Lung (tissue), 12 donors: ENCODE measurements around the gene PPP2R5C. TPM values are rescaled to one million over a fixed set of nuclear protein-coding genes. Genes with fewer than 3 reads are reported as not detected.
A peak's percentile ranks its signal among the peaks of the same experiment; 100 is the strongest.

ENCODE experiments used
- ATAC-seq: fragments of 200-7000 bp; cut with Tn5 transposase; one replicate; pipeline ENCODE4 v1.9.1; 2020; ENCODE audit warnings: moderate number of reproducible peaks; ENCODE audit not compliant: insufficient read depth, low FRiP score
- DNase-seq, 3 donors: peaks; one replicate each; pipeline ENCODE4 v3.0.0-alpha.2; 2013 to 2017
- H3K27ac ChIP-seq, 2 donors: one replicate each; pipeline ENCODE4 v1.5.1; 2013; ENCODE audit warnings: mild to moderate bottlenecking in 2 of 2, moderate library complexity in 2 of 2, control low read depth in 1 of 2, inconsistent platforms in 1 of 2, low read depth in 1 of 2, low read length in 1 of 2
- H3K27me3 ChIP-seq, 3 donors: one replicate each; pipeline ENCODE4 v1.5.1; 2013; ENCODE audit warnings: low read length in 2 of 3; ENCODE audit not compliant: control insufficient read depth in 3 of 3, insufficient read depth in 3 of 3
- H3K36me3 ChIP-seq, 4 donors: one replicate each; pipeline ENCODE4 v1.5.1; 2013; ENCODE audit warnings: low read length in 4 of 4, mild to moderate bottlenecking in 1 of 4, moderate library complexity in 1 of 4; ENCODE audit not compliant: control insufficient read depth in 4 of 4, insufficient read depth in 4 of 4
- H3K4me1 ChIP-seq, 5 donors: one replicate each; pipeline ENCODE4 v1.5.1; 2013; ENCODE audit warnings: low read length in 5 of 5, mild to moderate bottlenecking in 2 of 5, moderate library complexity in 1 of 5; ENCODE audit not compliant: control insufficient read depth in 5 of 5, insufficient read depth in 5 of 5
- H3K4me3 ChIP-seq: one replicate; pipeline ENCODE4 v1.5.1; 2013; ENCODE audit warnings: mild to moderate bottlenecking, control low read depth, moderate library complexity
- H3K9ac ChIP-seq, 2 donors: one replicate each; pipeline ENCODE4 v1.5.1; 2013; ENCODE audit warnings: low read length in 2 of 2, control low read depth in 1 of 2; ENCODE audit not compliant: insufficient read depth in 1 of 2
- H3K9me3 ChIP-seq, 4 donors: one replicate each; pipeline ENCODE4 v1.5.1; 2013; ENCODE audit warnings: low read length in 3 of 4, mild to moderate bottlenecking in 1 of 4, moderate library complexity in 1 of 4; ENCODE audit not compliant: control insufficient read depth in 4 of 4, insufficient read depth in 3 of 4
- CTCF ChIP-seq: IDR thresholded peaks from 2 replicates; pipeline ENCODE4 v1.5.1; 2012; ENCODE audit warnings: mild to moderate bottlenecking; ENCODE audit errors: control extremely low read depth, extremely low read depth
- WGBS, 2 donors: extraction: QIAGEN DNeasy Blood & Tissue Kit; methylation state at CpG; one replicate each; pipeline ENCODE4 v1.1.7; 2013; 5-methylcytosine and 5-hydroxymethylcytosine counted together
- polyA plus RNA-seq, 2 donors: library from polyadenylated mRNA; stranded (reverse); fragments of 200-250 nt; gene quantifications; one replicate each; pipeline ENCODE4 v1.2.1, GENCODE V29; 2013
- total RNA-seq, 2 donors: library from RNA; depleted of rRNA in 1 of 2; stranded (reverse); fragments of >200 nt in 1 of 2; gene quantifications; one replicate each; pipeline ENCODE4 v1.2.1, GENCODE V29; 2014 to 2021
- donor health status: control.
- donor health status: control.
- donor health status: Bipolar disorder and iron deficiency.
- donor health status: healthy.
- donor health status: DM: yes; HTN: yes; CAD: no.

PPP2R5C gene
- total and polyA plus RNA-seq, 4 donors, result 66.6 to 180 (median 126) TPM

- TF ChIP-seq CTCF, result no peak
- no peaks in the 10 kb centered on the region for H3K9me3 ChIP-seq
- H3K4me3 ChIP-seq, result no peak overlapping the region
- H3K27me3 ChIP-seq, result no peaks in the 10 kb centered on the region
- peaks cover 0 to 23% (median 8%) of the 10 kb centered on the region in 5 donors for H3K4me1 ChIP-seq
- no peak overlapping the region for H3K9ac ChIP-seq
- DNase-seq (no peak), ATAC-seq (no peak)
- peak overlapping the region; percentile 44 to 46 for H3K27ac ChIP-seq
- peaks cover 0 to 5% (median 2%) of the 10 kb centered on the region in 4 donors for H3K36me3 ChIP-seq
- 63 to 66% methylated on average over 20 of the region's 20 CpGs for WGBS, 2 donors
Observed at GRCh38 chr14:101963656-101964296, 202.3 kb downstream of the PPP2R5C start.

GRCh38 chr14:101964297-101965180 lies 203.0 kb downstream of the PPP2R5C start, which contains the start of gene DYNC1H1:
DYNC1H1 (plus strand) TSS chr14:101964573; CDS start chr14:101964692, 119 bp downstream.
- WGBS, 2 donors, result 0% methylated on average over 105 to 115 of the region's 115 CpGs
- H3K36me3 ChIP-seq, result peaks cover 3 to 5% (median 3%) of the 10 kb centered on the region in 4 donors
- peak within 1 kb of the TSS; percentile 93 to 97 for H3K27ac ChIP-seq
- peak within 1 kb of the TSS; percentile 85 to 91 for H3K9ac ChIP-seq
- H3K4me1 ChIP-seq, result peaks cover 0 to 23% (median 8%) of the 10 kb centered on the region in 5 donors
- no peaks in the 10 kb centered on the region for H3K27me3 ChIP-seq
- no peaks in the 10 kb centered on the region for H3K9me3 ChIP-seq
- peak; percentile 99 for DNase-seq
- peak within 1 kb of the TSS; percentile 90 for H3K4me3 ChIP-seq
- ATAC-seq, result peak; percentile 95
- no peak for TF ChIP-seq CTCF

GRCh38 chr14:101965181-101965544 lies 203.7 kb downstream of the PPP2R5C start:
- Histone ChIP-seq H3K9me3 (no peaks in the 10 kb centered on the region), H3K27ac (peak overlapping the region; percentile 93 to 97), H3K4me1 (peaks cover 0 to 23% (median 8%) of the 10 kb centered on the region in 5 donors), H3K36me3 (peaks cover 4 to 5% (median 4%) of the 10 kb centered on the region in 4 donors), H3K4me3 (peak overlapping the region; percentile 90), H3K9ac (peak overlapping the region; percentile 85 to 91), H3K27me3 (no peaks in the 10 kb centered on the region)
- WGBS, 2 donors, result 0 to 1% methylated on average over 27 to 28 of the region's 28 CpGs
- peak; percentile 72 to 80 (median 74) for DNase-seq
- no peak for TF ChIP-seq CTCF
- peak; percentile 15 for ATAC-seq
